K562 (cell line): Measurements from ENCODE around the gene ZNF501. TPM values are rescaled to one million over a fixed set of nuclear protein-coding genes. Genes with fewer than 3 reads are reported as not detected.

Source experiments
- BCOR ChIP-seq: fragments of 450-650 bp; IDR thresholded peaks from 2 replicates; pipeline ENCODE4 v1.6.1; 2016
- C11orf30 ChIP-seq: fragments of 450-650 bp; IDR thresholded peaks from 2 replicates; pipeline ENCODE4 v1.6.1; 2016; ENCODE audit warnings: low read depth, mild to moderate bottlenecking
- COPS2 ChIP-seq: fragments of 450-650 bp; conservative IDR thresholded peaks from 2 replicates; pipeline ENCODE4 v1.6.1; 2016; ENCODE audit warnings: mild to moderate bottlenecking, moderate library complexity
- EWSR1 ChIP-seq: fragments of 450-650 bp; IDR thresholded peaks from 2 replicates; pipeline ENCODE4 v1.6.1; 2018; ENCODE audit warnings: borderline replicate concordance, mild to moderate bottlenecking, low read depth, moderate library complexity; ENCODE audit not compliant: partially characterized antibody
- FOXK1 ChIP-seq: sonication (generic); formaldehyde crosslinking; IDR thresholded peaks from 2 replicates; pipeline ENCODE4 v1.8.0; 2022; ENCODE audit warnings: missing genetic modification reagents, mild to moderate bottlenecking, borderline replicate concordance
- KDM5B ChIP-seq: fragments of 200-600 bp; sonication (generic); IDR thresholded peaks from 2 replicates; pipeline ENCODE4 v1.6.1; 2012; ENCODE audit warnings: low read depth, mild to moderate bottlenecking, moderate library complexity, low read length, control low read depth, inconsistent platforms; ENCODE audit not compliant: insufficient replicate concordance
- LARP7 ChIP-seq: fragments of 450-650 bp; IDR thresholded peaks from 2 replicates; pipeline ENCODE4 v1.6.1; 2016
- MIER1 ChIP-seq: fragments of 450-650 bp; IDR thresholded peaks from 2 replicates; pipeline ENCODE4 v1.6.1; 2016; ENCODE audit warnings: antibody characterized with exemption, mild to moderate bottlenecking, low read depth
- MXD1 ChIP-seq: fragments of 250-450 bp; sonication (Bioruptor Pico); IDR thresholded peaks from 2 replicates; pipeline ENCODE4 v1.8.0; 2021; ENCODE audit warnings: borderline replicate concordance, mild to moderate bottlenecking, moderate library complexity; ENCODE audit not compliant: poor library complexity, severe bottlenecking
- PKNOX1 ChIP-seq: fragments of 450-650 bp; IDR thresholded peaks from 2 replicates; pipeline ENCODE4 v1.6.1; 2016
- RAD51 ChIP-seq: fragments of 450-650 bp; IDR thresholded peaks from 2 replicates; pipeline ENCODE4 v1.7.1; 2016; ENCODE audit warnings: low read depth, mild to moderate bottlenecking, borderline replicate concordance
- SMARCC2 ChIP-seq: fragments of 450-650 bp; IDR thresholded peaks from 2 replicates; pipeline ENCODE4 v1.6.1; 2017; ENCODE audit warnings: antibody characterized with exemption, moderate library complexity, mild to moderate bottlenecking, low read depth
- STAT5A ChIP-seq: IDR thresholded peaks from 2 replicates; pipeline ENCODE4 v1.6.1; 2012; ENCODE audit warnings: low read length, inconsistent platforms, borderline replicate concordance
- STAT5B ChIP-seq: fragments of 250-450 bp; sonication (Bioruptor Pico); IDR thresholded peaks from 2 replicates; pipeline ENCODE4 v1.8.0; 2021; ENCODE audit warnings: mild to moderate bottlenecking, inconsistent platforms
- TAF15 ChIP-seq: fragments of 200-400 bp; formaldehyde crosslinking; IDR thresholded peaks from 2 replicates; pipeline ENCODE4 v1.6.1; 2017; ENCODE audit warnings: mild to moderate bottlenecking, low read depth, low read length, moderate library complexity
- TRIM28 ChIP-seq: fragments of 450-650 bp; IDR thresholded peaks from 2 replicates; pipeline ENCODE4 v1.6.1; 2017
- ZBTB11 ChIP-seq, 3 experiments: fragments of 200-800 bp in 1 of 3; fragments of 250-450 bp in 1 of 3; fragments of 450-650 bp in 1 of 3; sonication (Bioruptor Pico) in 1 of 3; sonication (Bioruptor generic) in 1 of 3; formaldehyde crosslinking in 1 of 3; IDR thresholded peaks; 2 replicates each; pipeline versions ENCODE4 v1.6.1 to v1.8.0; 2016 to 2022; ENCODE audit warnings: mild to moderate bottlenecking in 2 of 3, missing genetic modification characterization in 2 of 3, missing compliant biosample characterization in 1 of 3, moderate library complexity in 1 of 3
- ZBTB2 ChIP-seq: fragments of 450-650 bp; IDR thresholded peaks from 2 replicates; pipeline ENCODE4 v1.6.1; 2016; ENCODE audit warnings: antibody characterized with exemption
- ZNF217 ChIP-seq: sonication (generic); formaldehyde crosslinking; IDR thresholded peaks from 2 replicates; pipeline ENCODE4 v1.8.0; 2022; ENCODE audit warnings: mild to moderate bottlenecking, missing genetic modification reagents
- ZNF24 ChIP-seq: fragments of 450-650 bp; IDR thresholded peaks from 2 replicates; pipeline ENCODE4 v1.6.1; 2016
- ZNF408 ChIP-seq: fragments of 250-450 bp; sonication (Bioruptor Pico); IDR thresholded peaks from 2 replicates; pipeline ENCODE4 v1.4.0; 2020; ENCODE audit warnings: low read depth, mild to moderate bottlenecking, moderate library complexity
- ZNF561 ChIP-seq: fragments of 450-650 bp; formaldehyde crosslinking; conservative IDR thresholded peaks from 2 replicates; pipeline ENCODE4 v1.4.0; 2020; ENCODE audit warnings: mild to moderate bottlenecking, moderate library complexity
- ZSCAN29 ChIP-seq: fragments of 450-650 bp; IDR thresholded peaks from 2 replicates; pipeline ENCODE4 v1.6.1; 2017
- polyA plus RNA-seq, 8 experiments: library from polyadenylated mRNA; depleted of rRNA in 4 of 8; stranded (reverse) in 5 of 8; unstranded in 3 of 8; fragments of >200 nt; fragmentation: Nextera tagmentation in 2 of 8; fragmentation: Illumina TruSeq in 1 of 8; extraction: Ambion mirVana in 2 of 8; extraction: Trizol in 1 of 8; gene quantifications; 2 replicates each; pipeline versions ENCODE4 v1.2.1 to v1.2.3, GENCODE V29; 2011 to 2014; ENCODE audit warnings: inconsistent platforms in 1 of 8, missing spikeins in 1 of 8
- total RNA-seq, 7 experiments: library from RNA; depleted of rRNA in 6 of 7; stranded (reverse); fragments of >200 nt in 6 of 7; fragmentation: Illumina TruSeq in 2 of 7; extraction: Trizol in 2 of 7; gene quantifications; 2 replicates each; pipeline versions ENCODE4 v1.2.1 to v1.2.3, GENCODE V29; 2011 to 2021; ENCODE audit warnings: low replicate concordance in 1 of 7

Gene ZNF501
- total and polyA plus RNA-seq, 9 of the 15 experiments (the other 6 are each of a cell fraction or from before 2014, with no cell fraction given), result 1.2 to 6.5 (median 3.7) TPM

- peak; percentile 79 for TF ChIP-seq ZBTB2
- peak; percentile 92 for TF ChIP-seq C11orf30
- no peak for TF ChIP-seq ZNF408
- peak; percentile 92 for TF ChIP-seq KDM5B
- peak; percentile 90 for TF ChIP-seq FOXK1 (CRISPR knock-in tag)
- TF ChIP-seq TAF15, result no peak
- no peak for TF ChIP-seq BCOR
- peak; percentile 89 for TF ChIP-seq PKNOX1
- no peak for TF ChIP-seq STAT5B
- TF ChIP-seq ZNF561 (CRISPR knock-in tag), result 0 out of 2 replicates have a peak, but pooled peaks have one; percentile 21
- TF ChIP-seq RAD51, result 0 out of 2 replicates have a peak, but pooled peaks have one; percentile 9
- TF ChIP-seq ZSCAN29, result peak; percentile 48; the same call in 1 of the 2 replicates
- TF ChIP-seq ZNF24, result peak; percentile 57; the same call in 1 of the 2 replicates
- peak in 1 of 3 experiments; percentile 85; a peak in 2 of 6 replicates for TF ChIP-seq ZBTB11 (CRISPR knock-in tag; IDR thresholded peaks at IDR 0.05)
- TF ChIP-seq STAT5A, result no peak; the same call in 1 of the 2 replicates
- peak; percentile 68 for TF ChIP-seq MXD1 (CRISPR knock-in tag)
- no peak for TF ChIP-seq COPS2
- no peak for TF ChIP-seq EWSR1
- no peak for TF ChIP-seq MIER1
- TF ChIP-seq TRIM28, result peak; percentile 54
- TF ChIP-seq ZNF217 (CRISPR knock-in tag), result 0 out of 2 replicates have a peak, but pooled peaks have one; percentile 17
- TF ChIP-seq LARP7, result 0 out of 2 replicates have a peak, but pooled peaks have one; percentile 44
- TF ChIP-seq SMARCC2, result peak; percentile 57; the same call in 1 of the 2 replicates
Observed at GRCh38 chr3:44761424-44762169, 32.2 kb downstream of the ZNF501 start, which contains the start of the genes KIAA1143 and KIF15 (continued).
